ENCODE results near the gene SNAPC4.

GRCh38 chr9:136379401-136379800 lies 20.6 kb downstream of the SNAPC4 start:
- TF ChIP-seq CTCF (conservative IDR thresholded peaks at IDR 0.05 in 1 of 2, IDR thresholded peaks at IDR 0.05 in 1 of 2; ENCODE audit: low read depth in 1 of 2, low read length in 2 of 2) (no peak), EZH2 (IDR thresholded peaks at IDR 0.05; ENCODE audit: low read length, missing control alignments) (no peak)
